D721Med (cell line): Measurements from ENCODE around the gene IKZF3.
"Not testable (repeated sequence)": the region's sequence is repeated elsewhere in the genome, so short reads cannot be mapped to it uniquely, and the experiment has no call there.

Experiments used
- DNase-seq: peaks from one replicate; pipeline ENCODE4 v3.0.0; 2011; ENCODE audit warnings: low spot score; ENCODE audit not compliant: insufficient read length
- FAIRE-seq: peaks from 2 replicates; lab custom pipeline; 2011; peaks lifted over from hg19 to GRCh38; lab: Jason Lieb, UNC
- CTCF ChIP-seq: IDR thresholded peaks from 2 replicates; pipeline ENCODE4 v1.5.1; 2012; ENCODE audit warnings: mild to moderate bottlenecking, control low read depth; ENCODE audit not compliant: insufficient read depth; ENCODE audit errors: missing control alignments

The IKZF3 gene

DNA sequence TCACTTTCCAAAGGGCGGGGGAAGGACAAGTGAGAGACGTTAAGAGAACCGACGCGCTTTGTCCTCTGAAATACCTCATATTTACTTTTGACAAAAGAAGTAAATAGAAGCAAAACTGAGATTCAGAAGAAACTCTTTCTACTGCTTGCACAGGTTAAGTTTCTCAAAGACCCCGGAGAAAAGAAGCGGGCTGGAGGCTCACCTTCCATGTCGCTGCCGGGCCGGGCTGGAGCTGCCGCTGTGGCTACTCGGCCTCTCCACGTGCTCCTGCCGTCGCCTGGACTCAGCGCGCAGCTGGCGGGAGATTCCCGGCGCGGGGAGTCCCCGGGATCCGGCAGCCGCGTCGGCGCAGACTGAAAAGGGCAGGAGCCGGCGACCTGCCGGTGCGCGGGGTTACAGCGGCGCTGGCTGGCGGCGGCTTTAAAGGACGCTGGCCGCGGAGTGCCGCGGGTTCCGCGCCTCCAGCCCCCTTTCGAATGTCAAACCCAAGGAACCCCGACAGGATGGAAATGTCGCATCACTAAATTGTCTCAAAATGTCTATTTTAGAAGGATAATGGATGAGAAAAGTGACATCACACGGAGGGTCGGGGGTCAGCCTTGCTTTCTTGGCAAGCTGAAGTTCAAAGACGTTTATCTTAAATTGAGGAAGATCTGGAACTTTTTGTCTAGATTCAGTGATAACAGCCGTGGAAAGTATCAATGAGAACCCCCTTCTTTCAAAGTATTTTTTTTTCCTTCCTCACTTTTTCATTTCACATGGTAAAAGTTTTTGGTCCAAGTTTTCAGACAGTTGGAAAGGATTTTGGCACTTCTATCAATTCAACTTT is at the start of gene IKZF3:
Gene IKZF3 (minus strand): TSS at position 395 of the 829 bp plus-strand sequence. CDS start 186 bp downstream, at position 209.
- DNase-seq: no peak
- peak; percentile 47 for TF ChIP-seq CTCF
- no peak for FAIRE-seq

DNA sequence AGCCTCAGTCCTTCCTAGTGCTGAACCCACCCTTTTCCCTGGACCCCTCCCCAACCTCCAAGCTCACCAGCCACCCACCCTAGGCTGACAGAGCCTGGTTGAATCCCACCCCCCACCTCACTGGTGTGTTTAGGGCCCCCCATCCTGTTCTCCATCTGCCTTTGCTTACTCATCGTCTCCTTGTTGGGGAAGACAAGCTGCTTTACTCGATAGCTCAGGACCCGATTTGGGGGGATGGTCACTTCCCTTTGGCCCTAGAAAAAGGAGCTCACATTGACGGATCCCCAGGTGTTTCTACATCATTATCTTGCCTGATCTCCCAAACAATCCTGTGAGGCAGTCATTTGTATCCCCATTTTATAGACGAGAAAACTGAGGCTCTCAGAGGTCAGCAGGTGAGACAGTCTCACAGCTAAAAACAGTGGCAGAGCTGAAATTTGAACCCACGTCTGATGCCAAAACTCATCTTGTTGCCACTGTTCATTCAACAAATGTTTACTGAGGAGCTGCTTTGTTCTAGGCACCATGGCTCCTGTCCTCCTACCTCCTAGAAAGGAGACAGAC is 44.8 kb upstream of the IKZF3 start:
- FAIRE-seq: no peak
- TF ChIP-seq CTCF: no peak
- DNase-seq: no peak

- DNase-seq (no peak), FAIRE-seq (no peak)
- no peak for TF ChIP-seq CTCF
These were observed 40.8 kb upstream of the IKZF3 start for GRCh38 chr17:39904990-39905288.

DNA sequence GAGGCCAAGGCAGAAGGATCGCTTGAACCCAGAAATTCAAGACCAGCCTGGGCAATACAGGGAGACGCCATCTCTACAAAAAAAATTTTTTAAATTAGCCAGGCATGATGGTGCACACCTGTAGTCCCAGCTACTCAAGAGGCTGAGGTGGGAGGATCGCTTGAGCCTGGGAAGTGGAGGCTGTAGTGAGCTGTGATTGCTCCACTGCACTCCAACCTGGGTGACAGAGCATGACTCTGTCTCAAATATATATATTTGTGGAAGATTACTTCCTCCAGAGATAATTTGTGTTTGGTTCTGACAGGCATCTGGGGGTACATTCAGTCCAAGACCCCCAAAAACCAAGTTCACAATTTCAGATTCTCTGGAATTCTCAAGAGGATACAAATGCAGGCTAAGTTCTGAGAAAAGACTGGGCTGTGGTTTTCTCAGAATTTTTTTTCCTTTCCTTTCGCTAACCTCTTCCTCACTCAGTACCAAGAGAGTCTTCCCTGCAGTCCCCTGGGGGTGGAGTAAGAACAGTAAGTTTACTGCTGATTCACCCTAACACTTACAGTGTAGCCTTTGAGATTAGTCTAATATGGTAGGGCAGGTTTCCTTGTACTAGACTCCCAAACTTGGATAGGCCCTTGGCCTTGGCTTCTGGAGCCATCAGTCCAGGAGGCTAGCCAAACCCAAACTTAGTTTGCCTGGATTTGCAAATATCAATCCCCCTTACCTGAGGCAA is 39.2 kb upstream of the IKZF3 start:
- TF ChIP-seq CTCF: no peak
- DNase-seq: no peak
- no peak for FAIRE-seq

DNA sequence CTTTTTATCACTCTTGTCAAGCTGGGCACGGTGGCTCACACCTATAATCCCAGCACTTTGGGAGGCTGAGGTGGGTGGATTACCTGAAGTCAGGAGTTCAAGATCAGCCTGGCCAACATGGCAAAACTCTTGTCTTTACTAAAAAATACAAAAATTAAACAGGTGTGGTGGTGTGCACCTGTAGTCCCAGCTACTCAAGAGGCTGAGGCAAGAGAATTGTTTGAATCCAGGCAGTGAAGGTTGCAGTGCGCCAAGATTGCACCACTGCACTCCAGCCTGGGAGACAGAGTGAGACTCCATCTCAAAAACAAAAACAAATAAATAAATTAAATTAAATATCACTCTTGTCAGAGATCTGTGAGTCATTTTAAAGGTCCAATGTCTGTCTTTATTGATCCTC is 37.9 kb upstream of the IKZF3 start:
- FAIRE-seq, DNase-seq: not testable (repeated sequence)

- FAIRE-seq (no peak), DNase-seq (no peak)
- no peak for TF ChIP-seq CTCF
These were observed 35.1 kb upstream of the IKZF3 start for GRCh38 chr17:39899215-39899614.

DNA sequence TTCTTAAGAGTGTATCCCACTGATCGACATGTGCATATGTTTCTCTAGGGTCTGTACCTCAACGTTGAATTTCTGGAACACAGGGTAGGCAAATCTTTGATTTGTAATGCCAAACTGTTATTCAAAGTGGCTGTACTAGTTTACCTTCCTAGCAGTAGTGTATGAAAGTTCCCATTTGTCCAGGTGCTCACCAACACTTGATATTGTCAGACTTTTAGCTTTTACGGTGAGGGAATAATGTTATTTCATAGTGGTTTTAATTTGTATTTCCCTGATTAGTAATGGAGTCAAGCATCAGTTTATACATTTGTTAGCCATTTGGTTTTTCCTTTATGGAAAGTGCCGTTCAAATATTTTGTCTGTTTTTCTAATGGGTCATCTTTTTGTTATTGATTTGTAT is 34.0 kb upstream of the IKZF3 start:
- DNase-seq: no peak
- FAIRE-seq: no peak
- TF ChIP-seq CTCF: no peak
